ENCODE measurements around the gene PPP2R1B. TPM values are rescaled to one million over a fixed set of nuclear protein-coding genes. Genes with fewer than 3 reads are reported as not detected.
"Not testable (repeated sequence)": the region's sequence is repeated elsewhere in the genome, so short reads cannot be mapped to it uniquely, and the experiment has no call there.

The PPP2R1B gene
- total and polyA plus RNA-seq, 7 experiments from 2014 or later: 15.1 to 49.2 (median 33.1) TPM

- Mint-ChIP-seq H3K36me3 (peaks cover 0 to 16% (median 6%) of the 10 kb centered on the region in 5 donors), H3K9me3 (no peaks in the 10 kb centered on the region), H3K27me3 (no peaks in the 10 kb centered on the region), H3K27ac (no peak overlapping the region), H3K4me1 (peaks cover 0 to 6% (median 0%) of the 10 kb centered on the region in 7 donors), H3K4me3 (no peak overlapping the region)
- intact Hi-C loops (cut with micrococcal nuclease): no loop called here
- ATAC-seq (no peak), DNase-seq (no peak)
- no peak overlapping the region for H3K4me3 ChIP-seq (ENCODE audit: low read length)
- POLR2A ChIA-PET: no interaction called here
- no peak overlapping the region for H3K27ac ChIP-seq (ENCODE audit: low read depth, low read length)
- H3K4me1 ChIP-seq (ENCODE audit: control insufficient read depth in 2 of 2, insufficient read depth in 2 of 2, low read length in 2 of 2): no peaks in the 10 kb centered on the region
- CTCF ChIA-PET: no interaction called here
- peaks cover 0 to 33% (median 0%) of the 10 kb centered on the region in 3 experiments for H3K36me3 ChIP-seq (ENCODE audit: control insufficient read depth in 2 of 3, insufficient read depth in 3 of 3, low read length in 3 of 3)
- H3K27me3 ChIP-seq (ENCODE audit: control insufficient read depth in 2 of 2, insufficient read depth in 2 of 2, low read length in 2 of 2): no peaks in the 10 kb centered on the region
- H3K9me3 ChIP-seq (ENCODE audit: control insufficient read depth in 2 of 3, low read length in 3 of 3): no peaks in the 10 kb centered on the region
These were observed 21.9 kb upstream of the PPP2R1B start for GRCh38 chr11:111788051-111788450.

DNA sequence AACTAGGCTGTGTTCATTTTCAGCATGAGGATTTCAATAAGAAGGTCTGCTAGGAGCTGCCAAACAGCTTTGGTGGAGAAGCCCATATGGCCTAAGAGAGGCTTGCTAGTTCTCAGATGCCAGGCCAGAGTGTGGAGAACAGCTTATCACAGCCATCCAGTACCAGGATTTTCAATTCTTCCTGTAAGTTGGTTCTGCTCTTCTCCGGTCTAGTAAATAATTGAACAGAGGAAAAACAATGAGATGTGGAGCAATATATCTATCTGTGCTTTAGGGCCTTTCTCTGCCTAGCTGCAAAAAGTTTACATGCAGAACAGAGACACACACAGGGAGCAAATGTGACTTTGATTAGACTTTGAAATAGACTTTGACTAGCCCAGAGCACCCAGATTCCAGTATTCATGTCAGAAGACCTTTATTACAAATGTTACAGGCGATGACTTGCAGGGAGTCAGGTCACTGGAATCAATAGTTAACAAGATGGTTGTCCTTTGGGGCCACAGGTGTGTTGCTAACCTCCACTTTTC, 19.8 kb upstream of the PPP2R1B start:
- H3K27me3 ChIP-seq (ENCODE audit: control insufficient read depth in 2 of 2, insufficient read depth in 2 of 2, low read length in 2 of 2): no peaks in the 10 kb centered on the region
- H3K36me3 Mint-ChIP-seq: peaks cover 0 to 12% (median 6%) of the 10 kb centered on the region in 5 donors
- no peaks in the 10 kb centered on the region for H3K4me1 ChIP-seq (ENCODE audit: control insufficient read depth in 2 of 2, insufficient read depth in 2 of 2, low read length in 2 of 2)
- intact Hi-C loops (cut with micrococcal nuclease): no loop called here
- H3K27me3 Mint-ChIP-seq: no peaks in the 10 kb centered on the region
- H3K36me3 ChIP-seq (ENCODE audit: control insufficient read depth in 2 of 3, insufficient read depth in 3 of 3, low read length in 3 of 3): peaks cover 0 to 27% (median 0%) of the 10 kb centered on the region in 3 experiments
- POLR2A ChIA-PET: no interaction called here
- H3K9me3 ChIP-seq (ENCODE audit: control insufficient read depth in 2 of 3, low read length in 3 of 3): no peaks in the 10 kb centered on the region
- no peaks in the 10 kb centered on the region for H3K9me3 Mint-ChIP-seq
- H3K4me3 ChIP-seq (ENCODE audit: low read length): no peak overlapping the region
- H3K27ac ChIP-seq (ENCODE audit: low read depth, low read length): no peak overlapping the region
- no peak for ATAC-seq
- peaks cover 0 to under 1% (median 0%) of the 10 kb centered on the region in 7 donors for H3K4me1 Mint-ChIP-seq
- peak overlapping the region in 4 of 9 donors; percentile 13 to 73 (median 36) for H3K27ac Mint-ChIP-seq
- CTCF ChIA-PET: interaction anchor here (0.7 kb wide), 1 partner anchor 198 kb away, joined by 3 read pairs; no protein-coding TSS in a partner anchor
- no peak overlapping the region for H3K4me3 Mint-ChIP-seq
- no peak for DNase-seq

DNA sequence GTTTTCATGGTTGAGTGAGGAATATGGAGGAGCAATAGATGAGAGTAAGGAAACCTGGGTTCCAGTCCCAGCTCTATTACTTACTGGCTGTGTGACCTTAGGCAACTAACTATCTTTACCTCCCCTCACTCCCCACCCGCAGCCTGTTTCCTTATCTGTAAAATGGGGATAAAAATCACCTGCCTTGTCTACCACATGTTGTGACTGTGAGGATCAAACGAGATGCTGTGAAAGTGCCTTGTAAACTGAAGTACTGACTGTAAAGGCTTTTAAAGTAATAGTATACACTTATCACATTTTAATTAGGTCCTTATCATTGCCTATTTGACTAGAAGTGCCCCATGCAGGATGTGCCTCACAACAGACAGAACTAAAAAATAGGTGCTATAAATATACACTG, 18.9 kb upstream of the PPP2R1B start:
- no peak overlapping the region for H3K27ac Mint-ChIP-seq
- ATAC-seq: no peak
- H3K27me3 Mint-ChIP-seq: no peaks in the 10 kb centered on the region
- Histone ChIP-seq H3K9me3 (ENCODE audit: control insufficient read depth in 2 of 3, low read length in 3 of 3) (no peaks in the 10 kb centered on the region), H3K4me1 (ENCODE audit: control insufficient read depth in 2 of 2, insufficient read depth in 2 of 2, low read length in 2 of 2) (no peaks in the 10 kb centered on the region), H3K36me3 (ENCODE audit: control insufficient read depth in 2 of 3, insufficient read depth in 3 of 3, low read length in 3 of 3) (peaks cover 0 to 24% (median 0%) of the 10 kb centered on the region in 3 experiments), H3K27me3 (ENCODE audit: control insufficient read depth in 2 of 2, insufficient read depth in 2 of 2, low read length in 2 of 2) (no peaks in the 10 kb centered on the region), H3K4me3 (ENCODE audit: low read length) (no peak overlapping the region), H3K27ac (ENCODE audit: low read depth, low read length) (no peak overlapping the region)
- ChIA-PET POLR2A (no interaction called here), CTCF (interaction anchor here (0.7 kb wide), 1 partner anchor 197 kb away, joined by 3 read pairs; no protein-coding TSS in a partner anchor)
- no peak overlapping the region for H3K4me3 Mint-ChIP-seq
- intact Hi-C loops (cut with micrococcal nuclease): no loop called here
- no peak for DNase-seq
- no peaks in the 10 kb centered on the region for H3K9me3 Mint-ChIP-seq
- H3K36me3 Mint-ChIP-seq: peaks cover 0 to 8% (median 6%) of the 10 kb centered on the region in 5 donors
- no peaks in the 10 kb centered on the region for H3K4me1 Mint-ChIP-seq

DNA sequence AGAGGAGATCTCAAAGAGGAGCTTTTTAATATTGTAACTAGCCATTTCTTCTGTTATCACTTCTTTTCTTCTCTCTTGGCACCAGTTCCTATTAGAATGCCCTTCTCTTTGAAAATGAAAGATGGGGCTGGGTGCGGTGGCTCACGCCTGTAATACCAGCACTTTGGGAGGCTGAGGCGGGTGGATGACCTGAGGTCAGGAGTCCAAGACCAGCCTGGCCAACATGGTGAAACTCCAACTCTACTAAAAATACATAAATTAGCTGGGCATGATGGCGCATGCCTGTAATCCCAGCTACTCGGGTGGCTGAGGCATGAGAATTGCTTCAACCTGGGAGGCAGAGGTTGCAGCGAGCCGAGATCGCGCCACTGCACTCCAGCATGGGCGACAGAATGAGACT, 18.1 kb upstream of the PPP2R1B start:
- H3K27me3 Mint-ChIP-seq; DNase-seq; ATAC-seq; H3K27me3 ChIP-seq (ENCODE audit: control insufficient read depth in 2 of 2, insufficient read depth in 2 of 2, low read length in 2 of 2); H3K27ac Mint-ChIP-seq; H3K4me1 ChIP-seq (ENCODE audit: control insufficient read depth in 2 of 2, insufficient read depth in 2 of 2, low read length in 2 of 2); intact Hi-C loops (cut with micrococcal nuclease); H3K36me3 Mint-ChIP-seq; POLR2A ChIA-PET; H3K27ac ChIP-seq (ENCODE audit: low read depth, low read length); CTCF ChIA-PET; H3K9me3 ChIP-seq (ENCODE audit: control insufficient read depth in 2 of 3, low read length in 3 of 3); H3K4me1 Mint-ChIP-seq; H3K9me3 Mint-ChIP-seq; H3K4me3 ChIP-seq (ENCODE audit: low read length); H3K4me3 Mint-ChIP-seq: not testable (repeated sequence)
- H3K36me3 ChIP-seq (ENCODE audit: control insufficient read depth in 2 of 3, insufficient read depth in 3 of 3, low read length in 3 of 3): peaks cover 0 to 22% (median 0%) of the 10 kb centered on the region in 3 experiments

DNA sequence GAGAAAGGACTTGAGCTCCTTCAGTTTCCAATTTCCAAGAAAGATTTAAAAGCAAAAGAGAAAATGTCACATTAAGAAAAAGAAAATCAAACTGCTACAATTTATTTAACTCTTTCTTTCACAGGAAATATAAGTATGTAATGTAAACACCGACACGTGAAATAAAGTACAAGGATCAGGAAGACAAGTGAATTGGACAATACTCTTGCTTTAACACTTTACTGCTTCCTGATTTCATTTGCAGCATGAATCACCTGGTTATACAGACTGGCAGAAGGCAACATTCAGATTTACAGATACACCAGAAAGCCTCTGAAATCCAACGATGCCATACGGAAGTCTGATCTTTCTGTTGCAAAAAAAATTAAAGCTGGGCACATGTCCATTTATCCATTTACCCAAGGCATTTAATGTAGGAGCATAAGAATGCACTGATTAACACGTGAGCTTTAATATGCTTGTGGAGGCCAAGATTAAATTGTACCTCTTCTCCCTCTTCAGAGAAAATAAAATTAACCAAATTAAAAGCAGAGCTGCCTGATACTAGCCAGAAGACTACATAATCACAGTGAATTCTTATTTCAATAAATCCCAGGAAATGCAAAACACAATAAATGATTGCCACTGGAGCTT, 16.0 kb upstream of the PPP2R1B start:
- Mint-ChIP-seq H3K27ac (peak overlapping the region in 1 of 9 donors; percentile 15), H3K4me3 (no peak overlapping the region), H3K36me3 (peaks cover 0 to 8% (median 6%) of the 10 kb centered on the region in 5 donors), H3K27me3 (no peaks in the 10 kb centered on the region), H3K4me1 (no peaks in the 10 kb centered on the region), H3K9me3 (no peaks in the 10 kb centered on the region)
- no peak overlapping the region for H3K27ac ChIP-seq (ENCODE audit: low read depth, low read length)
- peaks cover 0 to 22% (median 0%) of the 10 kb centered on the region in 3 experiments for H3K36me3 ChIP-seq (ENCODE audit: control insufficient read depth in 2 of 3, insufficient read depth in 3 of 3, low read length in 3 of 3)
- DNase-seq (no peak), ATAC-seq (no peak)
- no peak overlapping the region for H3K4me3 ChIP-seq (ENCODE audit: low read length)
- H3K27me3 ChIP-seq (ENCODE audit: control insufficient read depth in 2 of 2, insufficient read depth in 2 of 2, low read length in 2 of 2): no peaks in the 10 kb centered on the region
- no peaks in the 10 kb centered on the region for H3K9me3 ChIP-seq (ENCODE audit: control insufficient read depth in 2 of 3, low read length in 3 of 3)
- H3K4me1 ChIP-seq (ENCODE audit: control insufficient read depth in 2 of 2, insufficient read depth in 2 of 2, low read length in 2 of 2): no peaks in the 10 kb centered on the region
- ChIA-PET POLR2A (no interaction called here), CTCF (interaction anchor here (0.6 to 0.7 kb wide), 2 partner anchors 10 to 205 kb away, joined by 3 read pairs; no protein-coding TSS in a partner anchor)
- intact Hi-C loops (cut with micrococcal nuclease): no loop called here

GRCh38 chr11:111779118-111779517, 12.9 kb upstream of the PPP2R1B start:
- Histone ChIP-seq H3K27me3 (ENCODE audit: control insufficient read depth in 2 of 2, insufficient read depth in 2 of 2, low read length in 2 of 2) (no peaks in the 10 kb centered on the region), H3K36me3 (ENCODE audit: control insufficient read depth in 2 of 3, insufficient read depth in 3 of 3, low read length in 3 of 3) (no peaks in the 10 kb centered on the region), H3K4me3 (ENCODE audit: low read length) (no peak overlapping the region), H3K27ac (ENCODE audit: low read depth, low read length) (no peak overlapping the region), H3K4me1 (ENCODE audit: control insufficient read depth in 2 of 2, insufficient read depth in 2 of 2, low read length in 2 of 2) (no peaks in the 10 kb centered on the region), H3K9me3 (ENCODE audit: control insufficient read depth in 2 of 3, low read length in 3 of 3) (no peaks in the 10 kb centered on the region)
- ChIA-PET CTCF (interaction anchor here (0.6 to 3.5 kb wide), 6 partner anchors 12 to 216 kb away, joined by 3 to 31 read pairs (median 8); partner anchors contain the start of gene PPP2R1B), POLR2A (interaction anchor here (1.0 kb wide), 1 partner anchor 28 kb away, joined by 5 read pairs; no protein-coding TSS in a partner anchor)
- Mint-ChIP-seq H3K27me3 (no peaks in the 10 kb centered on the region), H3K9me3 (no peaks in the 10 kb centered on the region), H3K4me1 (no peaks in the 10 kb centered on the region), H3K36me3 (peaks cover 0 to 3% (median 0%) of the 10 kb centered on the region in 5 donors), H3K4me3 (no peak overlapping the region), H3K27ac (peak overlapping the region in 1 of 9 donors; percentile 56)
- no peak for ATAC-seq
- DNase-seq: no peak
- intact Hi-C loops (cut with micrococcal nuclease): no loop called here

Measured in naive thymus-derived CD4-positive, alpha-beta T cell (primary cell).